ENCODE results near the gene AMH. TPM values are rescaled to one million over a fixed set of nuclear protein-coding genes. Genes with fewer than 3 reads are reported as not detected.
A peak's percentile ranks its signal among the peaks of the same experiment; 100 is the strongest.

Gene AMH
- total RNA-seq, 4 donors from 2014 or later = 0.33 to 4.2 TPM; not detected in 2

DNA sequence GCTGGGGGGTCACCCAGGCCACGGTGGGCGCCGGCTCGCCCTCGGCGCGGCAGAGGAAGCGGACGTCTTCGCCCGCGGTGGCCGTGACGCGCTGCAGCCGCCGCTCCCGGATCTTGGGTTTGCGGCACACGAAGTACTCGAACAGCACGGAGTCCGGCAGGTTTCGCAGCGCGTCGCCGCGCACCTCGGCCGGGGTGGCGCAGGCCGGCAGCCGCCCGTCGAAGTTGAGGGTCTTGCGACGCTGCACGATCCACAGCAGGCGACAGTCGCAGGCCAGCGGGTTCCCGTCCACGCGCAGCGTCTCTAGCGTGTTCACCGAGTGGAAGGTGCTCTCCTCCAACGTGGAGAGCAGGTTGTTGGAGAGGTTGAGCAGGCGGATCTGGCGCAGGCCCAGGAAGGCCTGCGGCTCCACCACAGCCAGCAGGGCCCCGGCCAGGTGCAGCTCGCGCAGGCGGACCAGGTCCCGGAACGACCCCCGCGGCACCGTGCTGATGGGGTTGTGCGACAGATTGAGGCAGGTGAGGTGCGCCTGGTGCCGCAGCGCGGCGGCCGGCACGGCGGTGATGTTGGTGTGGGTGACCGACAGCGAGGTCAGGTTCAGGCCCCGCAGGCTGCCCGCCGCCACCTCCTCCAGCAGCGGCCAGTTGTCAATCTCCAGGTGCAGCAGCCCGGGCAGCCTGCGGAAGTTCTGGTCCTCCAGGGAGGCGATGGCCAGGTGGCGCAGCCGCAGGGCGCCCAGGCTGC, 41.5 kb downstream of the AMH start:
- intact Hi-C loops (cut with DNase I) = no loop called here
- 3% methylated on average over 12 of the region's 82 CpGs; no CpG with 5 or more reads in 1 of the 2 donors for WGBS, 2 donors
- no peak overlapping the region for H3K27ac ChIP-seq

DNA sequence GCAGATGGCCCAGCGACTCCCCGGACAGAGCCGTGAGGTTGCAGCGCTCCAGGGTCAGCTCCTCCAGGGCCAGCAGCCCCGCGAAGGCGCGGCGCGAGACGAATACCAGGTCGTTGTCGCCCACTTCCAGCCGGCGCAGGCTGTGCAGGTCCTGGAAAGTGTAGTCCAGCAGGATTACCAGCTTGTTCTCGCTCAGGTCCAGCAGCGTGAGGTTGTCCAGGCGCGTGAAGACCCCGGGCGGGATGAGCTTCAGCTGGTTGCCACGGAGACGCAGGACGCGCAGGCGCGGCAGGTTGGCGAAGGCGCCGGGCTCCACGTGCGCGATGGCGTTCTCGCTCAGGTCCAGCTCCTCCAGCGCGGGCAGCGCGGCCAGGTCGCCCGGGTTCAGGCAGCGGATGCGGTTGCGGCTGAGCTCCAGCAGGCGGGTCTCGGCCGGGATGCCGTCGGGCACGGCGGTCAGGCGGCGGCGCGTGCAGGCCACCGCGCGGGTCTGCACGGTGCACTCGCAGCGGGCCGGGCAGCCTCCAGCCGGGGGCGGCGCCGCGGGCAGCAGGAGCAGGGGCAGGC, 42.1 kb downstream of the AMH start:
- no peak overlapping the region for H3K27ac ChIP-seq
- H3K27me3 ChIP-seq = peaks cover 23% of the 10 kb centered on the region
- H3K4me3 ChIP-seq (replicated peaks in 1 of 3) = no peak overlapping the region
- H3K36me3 ChIP-seq = no peaks in the 10 kb centered on the region
- WGBS, 2 donors = 16 to 17% methylated on average over 5 to 18 of the region's 67 CpGs
- H3K4me1 ChIP-seq = peaks cover 5 to 26% of the 10 kb centered on the region in 2 donors
- H3K9me3 ChIP-seq = no peaks in the 10 kb centered on the region
- intact Hi-C loops (cut with DNase I) = no loop called here
- DNase-seq = no peak
- TF ChIP-seq, protein P1, sequence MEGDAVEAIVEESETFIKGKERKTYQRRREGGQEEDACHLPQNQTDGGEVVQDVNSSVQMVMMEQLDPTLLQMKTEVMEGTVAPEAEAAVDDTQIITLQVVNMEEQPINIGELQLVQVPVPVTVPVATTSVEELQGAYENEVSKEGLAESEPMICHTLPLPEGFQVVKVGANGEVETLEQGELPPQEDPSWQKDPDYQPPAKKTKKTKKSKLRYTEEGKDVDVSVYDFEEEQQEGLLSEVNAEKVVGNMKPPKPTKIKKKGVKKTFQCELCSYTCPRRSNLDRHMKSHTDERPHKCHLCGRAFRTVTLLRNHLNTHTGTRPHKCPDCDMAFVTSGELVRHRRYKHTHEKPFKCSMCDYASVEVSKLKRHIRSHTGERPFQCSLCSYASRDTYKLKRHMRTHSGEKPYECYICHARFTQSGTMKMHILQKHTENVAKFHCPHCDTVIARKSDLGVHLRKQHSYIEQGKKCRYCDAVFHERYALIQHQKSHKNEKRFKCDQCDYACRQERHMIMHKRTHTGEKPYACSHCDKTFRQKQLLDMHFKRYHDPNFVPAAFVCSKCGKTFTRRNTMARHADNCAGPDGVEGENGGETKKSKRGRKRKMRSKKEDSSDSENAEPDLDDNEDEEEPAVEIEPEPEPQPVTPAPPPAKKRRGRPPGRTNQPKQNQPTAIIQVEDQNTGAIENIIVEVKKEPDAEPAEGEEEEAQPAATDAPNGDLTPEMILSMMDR (IDR thresholded peaks at IDR 0.05) = no peak

More for the DNA sequence above, 41.5 kb downstream of the AMH start:
- peaks cover 23% of the 10 kb centered on the region for H3K27me3 ChIP-seq
- DNase-seq = peak in 1 of 2 donors; percentile 15
- H3K4me3 ChIP-seq (replicated peaks in 1 of 3) = peak overlapping the region in 1 of 3 donors; percentile 28
- H3K9me3 ChIP-seq = no peaks in the 10 kb centered on the region
- no peaks in the 10 kb centered on the region for H3K36me3 ChIP-seq
- no peak for TF ChIP-seq POLR2A (IDR thresholded peaks at IDR 0.05)
- TF ChIP-seq, protein P1 (IDR thresholded peaks at IDR 0.05) = no peak
- H3K4me1 ChIP-seq = peaks cover 5 to 26% of the 10 kb centered on the region in 2 donors

GRCh38 chr19:2294687-2295335, 45.7 kb downstream of the AMH start:
- TF ChIP-seq, protein P1 (IDR thresholded peaks at IDR 0.05) = no peak
- TF ChIP-seq POLR2A (IDR thresholded peaks at IDR 0.05) = no peak
- 28 to 29% methylated on average over 24 to 26 of the region's 26 CpGs for WGBS, 2 donors
- Histone ChIP-seq H3K36me3 (no peaks in the 10 kb centered on the region), H3K4me3 (replicated peaks in 1 of 3) (no peak overlapping the region), H3K9me3 (no peaks in the 10 kb centered on the region), H3K27me3 (peaks cover 18% of the 10 kb centered on the region), H3K4me1 (peaks cover 5 to 22% of the 10 kb centered on the region in 2 donors), H3K27ac (no peak overlapping the region)
- no peak for DNase-seq
- intact Hi-C loops (cut with DNase I) = no loop called here

DNA sequence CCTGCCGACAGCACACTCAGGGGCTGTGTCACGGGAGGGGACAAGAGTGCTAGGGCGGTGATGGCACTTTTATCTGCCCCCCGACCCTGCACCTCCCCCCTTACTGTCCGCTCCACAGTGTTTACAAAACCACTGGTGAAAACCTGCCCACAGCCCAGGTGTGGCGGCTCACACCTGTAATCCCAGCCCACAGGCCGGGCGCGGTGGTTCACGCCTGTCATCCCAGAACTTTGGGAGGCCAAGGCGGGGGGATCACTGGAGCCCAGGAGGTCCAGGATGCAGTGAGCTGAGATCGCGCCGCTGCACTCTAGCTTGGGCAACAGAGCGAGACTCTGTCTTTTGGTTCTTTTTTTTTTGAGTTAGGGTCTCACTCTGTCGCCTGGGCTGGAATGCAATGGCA, 47.0 kb downstream of the AMH start:
- no peak for DNase-seq
- Histone ChIP-seq H3K27ac (no peak overlapping the region), H3K27me3 (peaks cover 7% of the 10 kb centered on the region), H3K36me3 (no peaks in the 10 kb centered on the region), H3K4me1 (peaks cover 0 to 9% of the 10 kb centered on the region in 2 donors), H3K4me3 (replicated peaks in 1 of 3) (no peak overlapping the region), H3K9me3 (no peaks in the 10 kb centered on the region)
- 70 to 78% methylated on average over 16 of the region's 16 CpGs for WGBS, 2 donors
- intact Hi-C loops (cut with DNase I) = no loop called here
- TF ChIP-seq POLR2A (IDR thresholded peaks at IDR 0.05) = no peak
- TF ChIP-seq, protein P1 (IDR thresholded peaks at IDR 0.05) = no peak

GRCh38 chr19:2300533-2300932, 51.4 kb downstream of the AMH start:
- H3K4me1 ChIP-seq = peaks cover 0 to 7% of the 10 kb centered on the region in 2 donors
- intact Hi-C loops (cut with DNase I) = no loop called here
- H3K4me3 ChIP-seq (replicated peaks in 1 of 3) = no peak overlapping the region
- TF ChIP-seq, protein P1 (IDR thresholded peaks at IDR 0.05) = no peak
- TF ChIP-seq POLR2A (IDR thresholded peaks at IDR 0.05) = no peak
- no peak for DNase-seq
- H3K27me3 ChIP-seq = peaks cover 8% of the 10 kb centered on the region
- H3K9me3 ChIP-seq = no peaks in the 10 kb centered on the region
- H3K27ac ChIP-seq = no peak overlapping the region
- no peaks in the 10 kb centered on the region for H3K36me3 ChIP-seq
- WGBS, 2 donors = 86 to 88% methylated on average over 17 of the region's 17 CpGs

Measured in thyroid gland (tissue), 4 donors.